Testis (tissue), 3 donors: ENCODE measurements around the gene C11orf97. TPM values are rescaled to one million over a fixed set of nuclear protein-coding genes. Genes with fewer than 3 reads are reported as not detected.

ENCODE experiments used
- DNase-seq: peaks from one replicate; pipeline ENCODE4 v3.0.0-alpha.2; 2019
- H3K27ac ChIP-seq, 2 donors: fragments of 200-600 bp; sonication (generic); one replicate each; pipeline ENCODE4 v1.5.1; 2019
- H3K27me3 ChIP-seq: fragments of 200-600 bp; sonication (generic); one replicate; pipeline ENCODE4 v1.5.1; 2019
- H3K36me3 ChIP-seq: fragments of 200-600 bp; sonication (generic); one replicate; pipeline ENCODE4 v1.5.1; 2017; ENCODE audit warnings: low read depth; ENCODE audit errors: missing control alignments
- H3K4me1 ChIP-seq: fragments of 200-600 bp; sonication (generic); one replicate; pipeline ENCODE4 v1.5.1; 2019
- H3K4me3 ChIP-seq, 2 donors: fragments of 200-600 bp; sonication (generic); one replicate each; pipeline ENCODE4 v1.5.1; 2017 to 2019
- H3K9me3 ChIP-seq: fragments of 200-600 bp; sonication (generic); one replicate; pipeline ENCODE4 v1.5.1; 2017
- CTCF ChIP-seq, 3 experiments: fragments of 450-650 bp in 2 of 3; fragments of 200-600 bp in 1 of 3; sonication (generic) in 1 of 3; IDR thresholded peaks; one replicate each; pipeline ENCODE4 v1.5.1; 2016 to 2019; ENCODE audit warnings: antibody characterized with exemption in 3 of 3, mild to moderate bottlenecking in 2 of 3, moderate library complexity in 1 of 3
- POLR2A ChIP-seq: fragments of 450-650 bp; IDR thresholded peaks from one replicate; pipeline ENCODE4 v1.6.1; 2017; ENCODE audit warnings: antibody characterized with exemption, mild to moderate bottlenecking, moderate library complexity
- WGBS, 2 donors: methylation state at CpG; one replicate each; pipeline ENCODE4 v1.1.5; 2018; 5-methylcytosine and 5-hydroxymethylcytosine counted together
- intact Hi-C: fragments of 100-400 bp; cut with DNase I; formaldehyde crosslinking; loops from one replicate; pipeline ENCODE4 v1.15.1; 2023; ENCODE audit warnings: low total_unique reads
- polyA plus RNA-seq: library from polyadenylated mRNA; stranded (reverse); fragments of 350-450 nt; fragmentation: Illumina TruSeq; extraction: RNeasy Lipid Tissue Mini Kit (QIAGEN cat#74804); gene quantifications from one replicate; pipeline ENCODE4 v1.2.3, GENCODE V29; 2014; ENCODE audit warnings: low read depth, low replicate concordance; ENCODE audit not compliant: insufficient read depth
- total RNA-seq, 2 donors: library from RNA; depleted of rRNA; stranded (reverse); fragments of >200 nt; gene quantifications; one replicate each; pipeline ENCODE4 v1.2.3, GENCODE V29; 2016

Gene C11orf97
- total and polyA plus RNA-seq, 3 donors from 2014 or later: 6.4 to 25.2 (median 10.4) TPM

GRCh38 chr11:94545264-94546161, 33.3 kb downstream of the C11orf97 start:
- peak overlapping the region; percentile 72 to 86 for H3K4me3 ChIP-seq
- TF ChIP-seq POLR2A (no peak), CTCF (IDR thresholded peaks at IDR 0.05) (no peak)
- H3K36me3 ChIP-seq: no peaks in the 10 kb centered on the region
- WGBS, 2 donors: 64 to 67% methylated on average over 28 to 39 of the region's 54 CpGs
- H3K27me3 ChIP-seq: no peaks in the 10 kb centered on the region
- no peaks in the 10 kb centered on the region for H3K4me1 ChIP-seq
- H3K27ac ChIP-seq: peak overlapping the region in 1 of 2 donors; percentile 99
- intact Hi-C loops: no loop called here
- DNase-seq: no peak
- no peaks in the 10 kb centered on the region for H3K9me3 ChIP-seq

GRCh38 chr11:94546162-94546470, 33.9 kb downstream of the C11orf97 start:
- intact Hi-C loops: no loop called here
- DNase-seq: no peak
- Histone ChIP-seq H3K27me3 (no peaks in the 10 kb centered on the region), H3K36me3 (no peaks in the 10 kb centered on the region), H3K9me3 (no peaks in the 10 kb centered on the region), H3K27ac (no peak overlapping the region), H3K4me3 (no peak overlapping the region), H3K4me1 (no peaks in the 10 kb centered on the region)
- WGBS, 2 donors: 48 to 73% methylated on average over 2 of the region's 2 CpGs
- TF ChIP-seq POLR2A (no peak), CTCF (IDR thresholded peaks at IDR 0.05) (no peak)

GRCh38 chr11:94546886-94547285, 34.6 kb downstream of the C11orf97 start:
- no peaks in the 10 kb centered on the region for H3K4me1 ChIP-seq
- no peak overlapping the region for H3K27ac ChIP-seq
- WGBS, 2 donors: 82 to 90% methylated on average over 1 of the region's 1 CpG
- no peaks in the 10 kb centered on the region for H3K9me3 ChIP-seq
- no peaks in the 10 kb centered on the region for H3K27me3 ChIP-seq
- DNase-seq: no peak
- H3K36me3 ChIP-seq: no peaks in the 10 kb centered on the region
- H3K4me3 ChIP-seq: no peak overlapping the region
- intact Hi-C loops: no loop called here
- TF ChIP-seq CTCF (IDR thresholded peaks at IDR 0.05) (no peak), POLR2A (no peak)

GRCh38 chr11:94549146-94549545, 36.9 kb downstream of the C11orf97 start:
- DNase-seq: no peak
- Histone ChIP-seq H3K9me3 (no peaks in the 10 kb centered on the region), H3K4me1 (no peaks in the 10 kb centered on the region), H3K27me3 (no peaks in the 10 kb centered on the region), H3K27ac (no peak overlapping the region), H3K36me3 (no peaks in the 10 kb centered on the region), H3K4me3 (no peak overlapping the region)
- WGBS, 2 donors: 75 to 77% methylated on average over 5 of the region's 5 CpGs
- TF ChIP-seq POLR2A (no peak), CTCF (IDR thresholded peaks at IDR 0.05) (no peak)
- intact Hi-C loops: no loop called here

GRCh38 chr11:94550513-94550912, 38.3 kb downstream of the C11orf97 start:
- H3K4me3 ChIP-seq: no peak overlapping the region
- no peak for DNase-seq
- 71% methylated on average over 4 of the region's 4 CpGs for WGBS, 2 donors
- no peak overlapping the region for H3K27ac ChIP-seq
- H3K36me3 ChIP-seq: no peaks in the 10 kb centered on the region
- H3K9me3 ChIP-seq: no peaks in the 10 kb centered on the region
- intact Hi-C loops: no loop called here
- no peak for TF ChIP-seq POLR2A
- TF ChIP-seq CTCF (IDR thresholded peaks at IDR 0.05): no peak
- H3K4me1 ChIP-seq: no peaks in the 10 kb centered on the region
- H3K27me3 ChIP-seq: no peaks in the 10 kb centered on the region
